Occipital lobe (tissue), 2 donors: ENCODE measurements around the gene TMEM119. TPM values are rescaled to one million over a fixed set of nuclear protein-coding genes. Genes with fewer than 3 reads are reported as not detected.
"Not testable (repeated sequence)": the region's sequence is repeated elsewhere in the genome, so short reads cannot be mapped to it uniquely, and the experiment has no call there.

ENCODE experiments used
- DNase-seq: peaks from one replicate; lab custom pipeline; 2025; lab: John Stamatoyannopoulos, UW
- total RNA-seq: library from RNA; depleted of rRNA; stranded (reverse); fragments of >200 nt; gene quantifications from one replicate; pipeline ENCODE4 v1.2.3, GENCODE V29; 2014

The TMEM119 gene
- total RNA-seq, 1 donor from 2014 or later = 2.2 TPM

DNA sequence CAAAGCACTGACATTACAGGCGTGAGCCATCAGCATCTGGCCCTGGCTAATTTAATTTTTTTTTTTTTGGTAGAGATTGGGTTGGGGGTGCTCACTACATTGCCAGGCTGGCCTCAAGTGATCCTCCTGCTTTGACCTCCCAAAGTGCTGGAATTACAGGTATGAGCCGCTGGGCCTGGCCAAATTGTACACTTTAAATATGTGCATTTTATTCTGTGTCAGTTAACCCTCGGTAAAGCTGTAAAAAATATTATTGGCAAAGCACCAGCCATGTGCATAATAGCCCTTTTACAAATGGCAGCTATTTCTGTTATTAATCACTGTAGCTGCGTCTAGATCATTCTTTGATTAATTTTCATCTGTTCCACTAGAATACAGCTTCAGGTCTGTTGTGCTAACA is 12.0 kb downstream of the TMEM119 start:
- no peak for DNase-seq

DNA sequence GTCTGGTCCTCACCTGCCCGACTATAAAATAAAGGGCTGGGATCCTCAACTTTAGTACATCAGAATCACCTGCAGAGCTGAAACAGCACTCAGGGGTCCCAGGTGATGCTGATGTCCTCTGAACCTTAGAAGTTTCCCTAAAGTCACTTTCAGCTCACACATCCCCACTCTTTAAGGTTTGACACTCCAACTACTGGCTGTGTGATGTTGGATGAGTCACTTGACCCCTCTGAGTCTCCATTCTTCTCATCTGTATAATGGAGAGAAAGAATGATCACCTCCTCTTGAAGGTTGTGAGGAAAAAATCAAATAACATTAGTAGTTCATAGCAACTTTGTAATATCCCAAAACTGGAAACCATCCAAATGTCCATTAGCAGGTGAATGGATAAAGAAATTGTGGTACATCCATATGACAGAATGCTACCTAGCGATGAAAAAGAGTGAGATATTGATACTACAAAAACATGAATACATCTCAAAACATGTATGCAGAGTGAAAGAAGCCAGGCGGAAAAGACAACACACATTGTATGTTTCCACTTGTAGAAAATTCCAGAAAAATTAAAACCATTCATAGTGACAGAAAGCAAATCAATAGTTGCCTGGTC is 13.3 kb downstream of the TMEM119 start:
- no peak for DNase-seq

DNA sequence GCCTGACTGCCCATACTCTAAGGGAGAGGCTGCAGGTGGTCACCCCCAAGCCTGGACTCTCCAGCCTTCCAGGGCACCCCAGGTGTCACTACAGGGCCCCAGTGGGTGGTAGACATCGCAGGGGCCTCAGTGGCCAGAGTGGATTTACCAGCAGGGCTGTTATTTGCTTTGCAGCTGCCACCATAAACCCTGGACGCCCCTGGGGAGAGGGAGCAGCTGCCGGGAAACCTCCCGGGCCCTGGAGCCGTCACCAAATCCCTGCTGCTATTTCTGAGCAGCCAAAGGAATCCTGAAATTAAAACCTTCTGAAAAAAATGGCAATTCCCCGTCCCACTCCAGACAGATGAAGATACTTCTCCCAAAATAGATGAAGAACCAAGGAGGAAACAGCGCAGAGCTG is 13.9 kb downstream of the TMEM119 start:
- no peak for DNase-seq

DNA sequence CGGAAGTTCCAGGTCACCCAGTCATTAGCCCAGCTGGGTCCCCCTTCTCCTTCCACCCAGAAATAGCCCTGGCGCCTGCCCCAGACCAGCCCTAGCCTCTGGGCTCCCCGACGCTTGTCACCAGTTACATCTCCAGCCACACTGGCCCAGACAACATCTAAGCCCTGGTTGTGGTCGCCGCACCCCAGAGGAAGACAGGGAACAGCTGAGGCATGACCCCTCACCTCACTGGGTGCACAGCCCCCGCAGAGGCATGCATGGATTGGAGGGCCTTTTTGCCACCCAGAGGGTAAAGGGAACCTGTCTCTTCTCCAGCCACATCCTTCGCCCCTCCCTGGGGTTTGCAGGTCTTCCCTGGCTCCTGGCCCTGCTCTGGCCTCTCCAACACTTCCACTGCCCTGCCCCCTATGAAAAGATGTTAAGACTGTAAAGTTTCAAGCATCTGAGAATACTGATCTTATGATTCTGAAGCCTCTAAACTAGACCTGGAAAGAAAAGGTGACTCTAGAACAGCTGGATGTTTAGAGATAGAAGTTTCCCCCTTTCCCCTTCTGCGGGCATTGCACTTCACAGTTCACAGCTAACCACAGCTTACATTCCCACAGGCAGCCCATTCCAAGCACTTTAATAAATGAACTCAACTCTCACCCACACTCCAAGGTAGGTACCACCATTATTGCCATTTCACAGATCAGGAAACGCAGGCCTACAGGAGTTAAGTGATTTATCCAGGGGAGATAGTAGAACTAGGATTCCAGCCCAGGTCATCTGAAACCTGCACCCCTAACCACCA is 14.7 kb downstream of the TMEM119 start:
- no peak for DNase-seq

DNA sequence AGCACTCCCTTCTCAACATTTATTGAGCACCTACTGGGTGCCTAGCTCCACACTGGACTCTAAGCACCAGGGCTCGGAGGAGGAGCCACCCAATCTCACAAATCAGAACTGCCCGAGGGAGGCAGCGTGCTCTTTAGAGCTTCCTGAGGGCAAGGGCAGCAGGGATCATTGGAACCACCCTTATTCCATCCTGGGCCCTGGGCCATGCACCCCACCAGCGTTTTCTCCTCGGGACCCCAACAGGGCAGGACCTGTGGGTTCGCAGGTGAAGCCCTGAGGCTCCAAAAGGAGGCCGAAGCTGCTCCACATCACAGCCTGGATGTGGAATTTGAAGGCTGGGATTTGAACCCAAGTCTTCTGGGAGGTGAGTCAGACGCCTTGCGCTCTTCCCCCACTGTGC is 15.4 kb downstream of the TMEM119 start:
- DNase-seq = no peak

DNA sequence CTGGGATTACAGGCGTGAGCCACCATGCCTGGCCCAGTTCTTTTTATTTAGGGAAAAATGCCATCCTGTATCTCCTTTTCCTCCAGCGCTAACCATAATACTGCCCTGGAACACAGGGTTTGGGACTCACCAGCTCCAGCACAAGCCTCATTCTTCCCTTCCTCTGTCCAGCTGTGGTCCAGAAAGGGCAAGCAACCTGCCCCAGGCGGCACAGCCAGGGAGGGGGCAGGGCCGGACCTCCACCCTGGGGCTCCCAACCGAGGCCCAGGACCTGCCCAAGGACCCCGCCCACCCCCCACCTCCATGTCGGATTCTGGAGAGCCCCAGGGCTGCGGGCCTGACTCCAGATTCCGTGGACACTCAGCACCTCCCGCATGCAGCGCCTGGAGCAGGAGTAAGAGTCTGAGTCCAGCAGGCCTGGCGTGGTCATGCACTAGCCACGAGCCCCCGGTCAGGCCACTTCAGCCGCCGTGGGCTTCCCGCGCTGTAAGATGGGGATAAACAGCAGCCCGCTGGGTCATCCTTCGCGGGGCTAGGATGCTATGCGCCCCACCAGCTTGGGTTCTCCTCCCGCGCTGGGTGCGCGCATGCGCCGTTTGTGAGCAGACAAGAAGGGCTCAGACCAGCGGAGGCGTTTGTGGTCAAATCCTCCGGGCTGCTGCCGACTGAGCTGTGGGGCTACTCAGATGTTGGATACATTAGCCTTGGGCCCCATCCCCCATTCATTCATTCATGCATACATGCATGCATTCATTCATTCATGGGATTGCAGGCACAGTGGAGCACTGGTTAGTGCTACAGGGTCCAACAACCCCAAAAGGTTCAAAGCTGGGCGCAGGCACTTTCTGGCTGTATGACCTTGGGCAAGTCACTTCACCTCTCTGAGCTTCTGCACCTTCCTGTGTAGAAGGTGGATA is 16.3 kb downstream of the TMEM119 start:
- DNase-seq = no peak

DNA sequence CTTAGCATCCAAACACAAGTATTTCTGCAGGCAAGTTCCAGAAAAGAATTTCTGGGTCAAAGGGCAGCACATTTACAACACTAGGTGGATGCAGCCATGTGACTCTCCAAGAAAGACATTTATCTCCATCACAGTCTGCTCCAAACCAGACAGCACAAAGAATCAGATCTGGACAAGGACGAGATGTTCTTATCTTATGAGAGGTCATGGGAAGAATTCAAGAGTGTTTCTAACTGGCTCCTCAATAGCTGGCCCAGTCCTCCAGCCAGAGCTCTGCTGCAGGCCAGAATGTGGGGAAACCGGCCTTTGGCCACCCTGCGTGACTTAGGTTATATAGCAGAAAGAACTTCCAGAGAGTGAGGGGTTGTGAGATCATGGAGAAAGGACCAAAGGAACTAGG is 17.4 kb downstream of the TMEM119 start:
- DNase-seq = no peak

DNA sequence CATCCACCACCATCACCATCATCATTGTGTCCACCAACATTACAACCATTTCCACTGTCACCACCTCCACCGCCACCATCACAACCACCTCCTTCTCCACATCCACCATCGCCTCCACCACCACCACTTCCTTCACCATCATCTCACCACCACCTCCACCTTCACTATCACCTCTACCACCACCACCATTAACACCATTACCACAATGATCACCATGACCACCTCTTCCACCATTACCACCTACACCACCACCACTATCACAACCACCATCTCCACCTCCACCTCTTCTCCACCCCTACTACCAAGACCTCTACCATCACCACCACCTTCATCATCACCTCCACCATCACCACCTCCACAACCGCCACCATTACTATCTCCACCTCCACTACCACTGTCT is 19.1 kb downstream of the TMEM119 start:
- no peak for DNase-seq

DNA sequence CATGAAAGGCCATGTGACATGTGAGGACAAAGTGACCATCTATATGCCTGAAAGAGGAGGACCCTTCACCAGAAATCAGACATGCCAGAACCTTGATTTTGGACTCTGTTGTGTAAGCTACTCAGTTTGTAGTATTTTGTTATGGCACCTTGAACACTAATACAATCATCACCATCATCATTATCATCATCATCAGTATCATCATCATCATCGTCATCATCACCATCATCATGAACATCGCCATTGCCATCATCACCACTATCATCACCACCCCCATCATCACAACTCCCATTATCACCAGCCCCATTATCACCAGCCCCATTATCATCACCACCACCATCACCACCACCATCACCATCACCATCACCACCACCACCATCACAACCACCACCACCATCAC is 19.6 kb downstream of the TMEM119 start:
- no peak for DNase-seq

DNA sequence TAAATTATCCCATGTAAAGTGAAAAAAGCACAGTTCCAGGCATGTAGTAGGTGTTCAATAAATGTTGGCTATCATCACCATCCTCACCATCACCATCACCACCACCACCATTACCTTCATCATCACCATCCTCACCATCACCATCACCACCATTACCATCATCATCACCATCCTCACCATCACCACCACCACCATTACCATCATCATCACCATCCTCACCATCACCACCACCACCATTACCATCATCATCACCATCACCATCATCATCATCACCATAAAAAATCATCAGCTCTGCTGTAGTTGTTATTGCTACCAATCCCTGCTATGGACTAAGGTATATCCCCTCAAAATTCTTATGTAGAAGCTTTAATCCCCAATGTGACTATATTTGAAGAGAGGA is 20.4 kb downstream of the TMEM119 start:
- no peak for DNase-seq

DNA sequence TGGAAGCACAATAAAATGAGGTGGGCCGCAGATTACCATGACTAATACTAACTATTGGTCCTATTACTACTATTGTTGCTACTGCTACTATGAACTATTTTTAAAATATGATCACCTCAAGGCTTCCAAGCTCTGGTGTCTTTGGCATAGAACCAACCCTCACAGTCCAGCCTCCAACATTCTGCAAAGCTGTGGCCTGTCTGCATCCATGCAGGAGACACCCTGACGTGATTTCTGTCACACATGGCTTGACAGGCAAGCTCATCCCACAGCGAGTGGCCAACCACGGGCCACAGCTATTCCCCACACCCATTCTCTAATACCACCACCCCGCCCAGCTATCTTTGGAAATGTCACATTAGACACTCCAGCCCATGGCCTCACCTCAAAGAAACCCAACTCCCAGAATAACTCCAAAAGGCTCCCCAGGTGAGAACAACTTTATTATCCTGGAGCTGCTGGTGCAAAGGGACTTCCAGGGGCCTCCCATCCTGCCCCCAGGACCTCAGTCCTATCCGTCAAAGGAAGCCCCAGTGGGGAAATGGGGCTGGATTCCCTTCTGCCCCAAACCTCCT is 21.1 kb downstream of the TMEM119 start:
- DNase-seq = no peak

DNA sequence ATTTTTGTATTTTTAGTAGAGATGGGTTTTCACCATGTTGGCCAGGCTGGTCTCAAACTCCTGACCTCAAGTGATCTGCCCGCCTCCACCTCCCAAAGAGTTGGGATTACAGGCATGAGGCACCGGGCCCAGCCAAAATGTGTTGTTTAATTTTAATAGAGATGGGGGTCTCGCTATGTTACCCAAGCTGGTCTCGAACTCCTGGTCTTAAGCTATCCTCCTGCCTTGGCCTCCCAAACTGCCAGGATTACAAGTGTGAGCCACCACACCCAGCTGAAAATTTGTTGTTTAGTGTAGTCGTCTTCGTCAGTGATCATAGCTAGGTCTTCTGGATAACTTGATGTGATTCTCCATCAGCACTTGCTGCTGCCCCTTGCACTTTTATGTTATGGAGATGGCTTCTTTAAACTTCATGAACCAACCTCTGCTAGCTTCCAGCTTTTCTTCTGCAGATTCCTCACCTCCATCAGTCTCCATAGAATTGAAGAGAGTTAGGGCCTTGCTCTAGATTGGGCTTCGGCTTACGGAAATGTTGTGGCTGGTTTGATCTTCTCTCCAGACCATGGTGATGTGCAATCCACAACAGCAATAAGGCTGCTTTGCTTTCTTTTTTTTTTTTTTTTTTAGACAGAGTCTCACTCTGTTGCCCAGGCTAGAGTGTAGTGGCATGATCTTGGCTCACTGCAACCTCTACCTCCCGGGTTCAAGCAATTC is 22.5 kb downstream of the TMEM119 start:
- no peak for DNase-seq

DNA sequence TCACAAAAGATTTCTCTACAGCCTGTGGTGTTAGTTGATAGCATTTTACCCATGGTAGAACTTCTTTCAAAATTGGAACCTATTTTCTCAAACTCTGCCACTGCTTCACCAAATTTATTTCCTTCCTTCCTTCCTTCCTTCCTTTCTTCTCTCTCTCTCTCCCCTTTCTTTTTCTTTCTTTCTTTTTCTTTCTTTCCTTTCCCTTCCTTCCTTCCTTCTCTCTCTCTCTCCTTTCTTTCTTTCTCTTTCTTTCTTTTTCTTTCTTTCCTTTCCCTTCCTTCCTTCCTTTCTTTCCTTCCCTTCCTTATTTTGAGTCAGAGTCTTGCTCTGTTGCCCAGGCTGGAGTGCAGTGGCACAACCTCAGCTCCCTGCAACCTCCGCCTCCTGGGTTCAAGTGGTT is 23.6 kb downstream of the TMEM119 start:
- not testable (repeated sequence) for DNase-seq

DNA sequence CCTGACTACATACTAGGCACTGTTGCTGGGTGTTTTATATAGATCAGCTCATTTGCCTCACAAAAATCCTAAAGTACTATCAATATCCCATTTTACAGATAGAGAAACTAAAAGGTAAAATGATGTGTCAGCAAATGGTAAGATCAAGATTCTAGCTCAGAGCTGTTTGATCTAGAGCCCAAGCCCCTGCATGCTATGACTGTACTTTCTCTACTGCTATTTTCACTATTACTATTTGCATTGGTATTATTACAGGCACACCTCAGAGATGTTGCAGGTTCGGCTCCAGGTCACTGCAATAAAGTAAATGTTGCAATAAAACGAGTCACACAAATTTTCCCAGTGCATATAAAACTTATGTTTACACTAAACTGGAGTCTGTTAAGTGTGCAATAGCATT is 24.6 kb downstream of the TMEM119 start:
- DNase-seq = no peak

DNA sequence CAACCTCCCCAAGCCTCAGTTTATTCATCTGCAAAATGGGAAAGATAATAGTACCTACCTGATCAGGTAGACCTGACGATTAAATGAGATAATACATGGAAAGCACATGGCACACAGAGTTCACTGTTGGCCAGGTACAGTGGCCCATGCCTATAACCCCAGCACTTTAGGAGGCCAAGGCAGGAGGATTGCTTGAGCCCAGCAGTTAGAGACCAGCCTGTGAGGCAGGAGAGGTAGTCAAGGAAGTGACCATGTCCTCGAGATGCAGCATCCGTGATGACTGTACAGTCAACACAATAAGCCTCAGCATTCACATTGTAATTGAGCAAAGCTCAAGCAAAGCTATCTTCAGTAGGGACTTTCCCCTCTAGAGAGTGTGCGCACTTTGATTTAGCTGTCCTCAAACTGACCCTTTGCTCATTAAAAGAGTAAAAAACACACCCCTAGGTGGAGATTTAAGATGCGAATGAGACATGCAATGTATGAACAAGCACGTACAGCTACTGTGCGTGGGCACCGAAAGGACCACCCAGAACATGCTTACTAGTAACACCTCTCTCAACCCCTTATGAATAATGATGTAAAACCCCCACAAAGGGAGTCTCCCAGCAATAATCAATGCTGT is 25.6 kb downstream of the TMEM119 start:
- no peak for DNase-seq

DNA sequence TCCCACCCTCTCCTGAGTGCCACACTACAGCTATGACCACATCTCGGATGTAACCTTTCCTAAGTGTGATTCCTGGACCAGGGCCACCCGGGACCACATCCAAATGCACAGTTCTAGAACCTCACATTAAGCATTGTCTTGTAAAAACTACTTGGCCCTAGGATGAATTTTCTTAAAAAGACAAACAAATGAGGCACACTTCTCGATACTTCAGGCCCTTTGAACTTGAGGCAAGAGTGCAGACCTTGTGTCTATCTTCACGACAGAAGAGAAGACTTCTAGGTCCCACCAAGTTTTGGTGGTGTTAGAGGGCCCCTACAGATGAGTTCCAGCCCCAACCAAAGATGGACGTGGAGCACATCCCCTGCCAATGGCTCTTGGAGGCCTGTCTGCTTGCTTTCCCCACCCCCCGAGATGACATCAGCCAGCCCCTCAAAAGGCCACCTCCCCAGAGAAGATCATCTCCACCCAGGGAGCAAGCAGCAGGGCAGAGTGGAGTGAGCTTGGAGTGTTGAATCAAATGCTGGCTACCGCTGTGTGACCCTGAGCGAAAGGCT is 26.2 kb downstream of the TMEM119 start:
- DNase-seq = no peak

DNA sequence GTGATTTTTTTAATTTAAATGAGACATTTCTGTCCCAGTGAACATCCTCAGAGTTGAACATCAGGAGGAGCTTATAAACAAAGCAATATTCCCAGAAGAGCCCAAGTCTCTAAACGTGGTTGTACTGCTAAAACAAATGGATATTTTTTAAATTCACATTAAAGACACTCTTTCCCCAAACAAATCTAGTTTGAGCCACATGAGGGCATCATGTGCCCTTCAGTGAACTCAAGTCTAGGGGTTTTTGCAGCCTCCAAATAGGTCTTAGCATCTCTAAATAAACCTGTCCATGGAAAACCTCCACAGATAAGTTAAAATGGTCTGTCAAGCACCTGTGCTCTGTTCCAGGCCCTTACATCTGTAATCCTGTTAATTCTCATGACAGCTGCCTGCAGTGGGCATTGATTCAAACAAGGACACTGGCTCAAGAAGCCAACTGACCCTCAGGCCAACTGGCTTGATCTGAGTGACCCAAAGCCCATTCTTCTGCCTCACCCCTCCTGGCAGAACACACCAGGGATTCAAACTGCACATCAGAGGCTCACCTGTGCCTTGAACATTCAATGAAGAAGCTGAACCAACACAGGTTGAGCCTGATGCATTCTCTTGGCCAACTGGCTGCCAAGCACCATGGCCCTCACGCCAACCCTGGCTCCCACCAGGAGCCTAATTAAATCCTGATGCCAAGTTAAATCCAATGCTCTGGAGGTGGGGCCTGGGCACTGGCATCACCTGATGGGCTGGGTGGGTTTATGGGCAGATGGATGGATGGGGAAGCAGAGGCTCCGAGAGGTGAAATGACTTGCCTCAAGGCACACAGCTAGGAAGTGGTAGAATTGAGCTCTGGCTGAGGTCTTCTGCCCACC is 26.9 kb downstream of the TMEM119 start:
- no peak for DNase-seq

DNA sequence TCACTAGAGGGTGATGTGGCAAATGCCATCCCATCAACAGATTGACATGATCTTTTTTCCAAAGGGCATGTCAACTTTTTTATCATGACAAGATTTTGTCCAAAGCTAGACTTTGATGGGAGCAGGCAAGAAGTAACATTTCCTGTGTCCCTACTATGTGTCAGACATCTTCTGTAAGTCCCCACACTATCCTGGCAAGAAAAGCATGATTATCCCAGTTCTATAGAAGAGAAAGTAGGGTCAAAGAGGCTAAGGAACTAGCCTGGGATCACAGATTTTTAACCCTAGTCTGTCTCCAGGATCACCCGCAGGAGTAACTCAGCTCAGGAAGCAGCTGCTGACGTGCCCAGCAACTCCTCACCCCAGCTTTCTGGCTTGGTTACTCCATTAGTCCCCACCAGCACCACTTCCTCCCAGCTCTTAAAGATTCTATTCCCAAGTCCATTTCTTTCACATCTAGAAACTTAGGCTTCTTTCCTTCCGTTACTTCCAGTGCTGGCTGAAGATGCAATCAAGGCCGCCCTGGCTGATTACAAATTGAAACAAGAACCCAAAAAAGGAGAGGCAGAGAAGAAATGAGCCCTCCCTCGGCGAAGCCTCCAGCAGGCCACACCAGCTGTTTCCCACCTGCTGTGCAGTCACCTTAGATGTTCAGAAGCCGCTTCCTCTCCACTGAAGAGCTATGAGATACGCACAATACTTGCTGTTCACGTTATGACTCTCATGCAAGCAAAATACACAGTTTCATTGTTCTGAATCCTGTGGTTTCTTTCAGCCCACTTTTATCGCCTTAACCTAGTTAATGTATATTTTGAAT is 29.3 kb downstream of the TMEM119 start:
- no peak for DNase-seq
